ENCODE measurements around the gene PTGES3L.
"Not testable (repeated sequence)": the region's sequence is repeated elsewhere in the genome, so short reads cannot be mapped to it uniquely, and the experiment has no call there.

Gene PTGES3L

DNA sequence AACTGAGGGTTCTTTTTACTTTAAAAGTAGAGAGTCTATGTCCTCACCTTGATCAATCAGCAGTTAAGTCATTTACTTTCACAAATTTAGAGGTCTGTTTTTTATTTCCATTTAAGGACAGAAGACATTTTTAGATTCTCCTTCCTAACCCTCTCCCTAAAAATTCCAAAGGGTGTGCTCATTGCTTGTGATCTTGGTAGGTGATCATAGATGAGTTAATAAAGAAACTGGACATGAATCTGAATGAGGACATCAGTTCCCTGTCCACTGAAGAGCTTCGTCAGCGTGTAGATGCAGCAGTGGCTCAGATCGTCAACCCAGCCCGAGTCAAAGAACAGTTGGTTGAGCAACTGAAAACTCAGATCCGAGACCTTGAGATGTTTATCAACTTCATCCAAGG, 9.3 kb upstream of the PTGES3L start:
- Histone ChIP-seq H3K36me3 (ENCODE audit: insufficient read depth, insufficient read length, low read length) (peaks cover 93% of the 10 kb centered on the region), H3K27me3 (ENCODE audit: insufficient read depth, insufficient read length) (no peaks in the 10 kb centered on the region)

DNA sequence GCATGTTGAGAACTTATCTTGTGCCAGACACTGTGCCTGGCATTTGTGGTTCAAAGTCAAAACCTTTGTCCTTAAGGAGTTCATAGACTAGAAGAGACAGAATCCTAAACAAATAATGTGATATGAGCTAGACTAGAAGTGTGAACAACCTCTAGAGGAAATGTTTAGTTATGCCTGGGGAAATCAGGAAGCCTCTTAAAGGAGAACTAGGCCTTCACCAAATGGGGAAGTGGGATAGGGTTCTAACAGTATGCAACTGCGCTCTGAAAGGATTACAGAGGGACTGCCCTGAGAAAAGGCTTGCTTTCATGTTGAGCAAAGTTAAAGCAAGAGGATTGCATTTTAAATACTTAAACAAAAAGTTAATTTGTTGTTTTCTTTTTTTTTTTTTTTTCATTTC, 5.3 kb upstream of the PTGES3L start:
- Histone ChIP-seq H3K9me3 (ENCODE audit: insufficient read depth, low read length) (no peaks in the 10 kb centered on the region), H3K4me1 (ENCODE audit: insufficient read depth, insufficient read length) (no peaks in the 10 kb centered on the region), H3K36me3 (ENCODE audit: insufficient read depth, insufficient read length, low read length) (peaks cover 70% of the 10 kb centered on the region), H3K27me3 (ENCODE audit: insufficient read depth, insufficient read length) (no peaks in the 10 kb centered on the region), H3K4me3 (ENCODE audit: insufficient read length, low read depth) (no peak overlapping the region), H3K9ac (ENCODE audit: insufficient read length, low read depth) (no peak overlapping the region)
- TF ChIP-seq SUZ12 (IDR thresholded peaks at IDR 0.05; ENCODE audit: extremely low read depth, insufficient read depth, insufficient read length), result no peak
- DNase-seq (ENCODE audit: low read depth, low spot score), result no peak

More for the DNA sequence above, 9.3 kb upstream of the PTGES3L start:
- TF ChIP-seq SUZ12 (IDR thresholded peaks at IDR 0.05; ENCODE audit: extremely low read depth, insufficient read depth, insufficient read length) (no peak), YY1 (IDR thresholded peaks at IDR 0.05; ENCODE audit: insufficient read depth, insufficient read length) (no peak), ZNF274 (IDR thresholded peaks at IDR 0.05; ENCODE audit: low read depth, low read length) (no peak)
- DNase-seq (ENCODE audit: low read depth, low spot score), result no peak
- Histone ChIP-seq H3K9ac (ENCODE audit: insufficient read length, low read depth) (no peak overlapping the region), H3K4me1 (ENCODE audit: insufficient read depth, insufficient read length) (no peaks in the 10 kb centered on the region), H3K9me3 (ENCODE audit: insufficient read depth, low read length) (no peaks in the 10 kb centered on the region), H3K4me3 (ENCODE audit: insufficient read length, low read depth) (no peak overlapping the region)

DNA sequence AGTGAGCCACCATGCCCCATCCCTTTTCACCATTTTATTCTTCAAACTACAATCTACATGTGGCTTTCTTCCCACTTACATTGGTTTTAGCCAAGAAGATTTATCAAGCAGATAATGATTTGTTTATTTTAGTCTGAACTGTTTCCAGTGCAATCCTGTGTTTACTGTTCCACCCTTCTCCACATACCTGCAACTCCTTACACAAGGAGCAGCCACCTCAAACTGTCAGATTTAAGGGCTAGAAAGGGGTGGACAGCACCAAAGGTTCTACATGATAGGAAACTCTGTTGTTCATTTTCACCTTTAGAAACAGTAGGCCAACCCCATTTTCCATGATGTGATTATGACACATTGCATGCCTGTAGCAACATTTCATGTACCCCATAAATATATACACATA, 2.4 kb upstream of the PTGES3L start:
- Histone ChIP-seq H3K9ac (ENCODE audit: insufficient read length, low read depth) (no peak overlapping the region), H3K27me3 (ENCODE audit: insufficient read depth, insufficient read length) (no peaks in the 10 kb centered on the region), H3K4me1 (ENCODE audit: insufficient read depth, insufficient read length) (peaks cover 2% of the 10 kb centered on the region), H3K36me3 (ENCODE audit: insufficient read depth, insufficient read length, low read length) (peaks cover 41% of the 10 kb centered on the region), H3K9me3 (ENCODE audit: insufficient read depth, low read length) (no peaks in the 10 kb centered on the region), H3K4me3 (ENCODE audit: insufficient read length, low read depth) (no peak overlapping the region)
- DNase-seq (ENCODE audit: low read depth, low spot score), result no peak
- TF ChIP-seq SUZ12 (IDR thresholded peaks at IDR 0.05; ENCODE audit: extremely low read depth, insufficient read depth, insufficient read length) (no peak), ZNF274 (IDR thresholded peaks at IDR 0.05; ENCODE audit: low read depth, low read length) (no peak), YY1 (IDR thresholded peaks at IDR 0.05; ENCODE audit: insufficient read depth, insufficient read length) (no peak)

DNA sequence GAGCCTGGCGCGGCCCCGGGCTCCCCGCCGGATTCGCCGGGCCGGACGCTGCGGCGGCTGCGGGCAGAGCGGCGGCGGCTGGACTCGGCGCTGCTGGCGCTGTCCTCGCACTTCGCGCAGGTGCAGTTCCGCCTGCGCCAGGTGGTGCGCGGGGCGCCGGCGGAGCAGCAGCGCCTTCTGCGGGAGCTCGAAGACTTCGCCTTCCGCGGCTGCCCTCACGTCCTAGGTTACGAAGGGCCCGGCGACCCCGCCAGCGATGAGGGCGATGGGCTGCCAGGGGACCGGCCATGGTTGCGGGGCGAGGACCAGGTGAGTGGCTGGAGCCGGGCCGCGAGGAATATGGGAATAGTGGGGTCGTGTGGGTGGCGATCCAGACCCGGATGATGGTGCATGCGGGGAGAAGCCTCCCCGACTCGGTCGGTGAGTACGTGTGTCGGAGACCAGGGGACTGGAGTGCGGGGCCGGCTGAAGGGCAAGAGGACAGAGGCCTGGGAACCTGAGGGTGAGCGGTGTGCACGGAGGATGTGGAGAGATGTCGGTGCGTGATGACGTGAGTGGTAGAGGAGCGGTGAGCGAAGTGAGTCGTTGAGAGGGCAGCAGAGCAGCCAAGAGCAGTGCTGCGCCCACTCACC, 1.0 kb upstream of the PTGES3L start:
- Histone ChIP-seq H3K9ac (ENCODE audit: insufficient read length, low read depth) (peak overlapping the region; percentile 95), H3K36me3 (ENCODE audit: insufficient read depth, insufficient read length, low read length) (peaks cover 29% of the 10 kb centered on the region), H3K27me3 (ENCODE audit: insufficient read depth, insufficient read length) (no peaks in the 10 kb centered on the region), H3K9me3 (ENCODE audit: insufficient read depth, low read length) (no peaks in the 10 kb centered on the region), H3K4me3 (ENCODE audit: insufficient read length, low read depth) (peak overlapping the region; percentile 83), H3K4me1 (ENCODE audit: insufficient read depth, insufficient read length) (peaks cover 3% of the 10 kb centered on the region)
- TF ChIP-seq YY1 (IDR thresholded peaks at IDR 0.05; ENCODE audit: insufficient read depth, insufficient read length) (no peak), SUZ12 (IDR thresholded peaks at IDR 0.05; ENCODE audit: extremely low read depth, insufficient read depth, insufficient read length) (no peak), ZNF274 (IDR thresholded peaks at IDR 0.05; ENCODE audit: low read depth, low read length) (no peak)
- no peak for DNase-seq (ENCODE audit: low read depth, low spot score)

DNA sequence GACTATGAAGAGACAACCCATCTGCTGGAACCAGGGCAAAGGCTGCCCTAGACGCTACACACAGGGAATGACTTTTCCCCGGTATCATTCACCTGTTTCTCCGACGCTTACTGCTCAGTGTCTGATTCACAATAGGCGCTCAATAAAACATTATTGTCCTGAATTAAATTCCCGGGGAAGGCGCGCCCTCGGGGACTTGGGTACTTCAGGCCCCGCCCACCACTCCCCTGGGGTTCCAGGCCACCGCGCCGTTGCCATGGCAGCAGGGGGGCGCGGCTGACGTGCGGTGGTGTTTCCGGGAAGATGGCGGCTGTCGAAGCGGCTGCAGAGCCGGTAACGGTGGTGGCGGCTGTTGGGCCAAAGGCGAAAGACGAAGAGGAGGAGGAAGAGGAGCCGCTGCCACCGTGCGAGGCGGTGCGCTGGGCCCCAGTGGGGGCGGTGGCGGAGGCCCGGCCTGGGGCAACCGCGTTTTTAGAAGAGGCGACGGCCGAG, 440 bp upstream of the PTGES3L start, which contains the start of gene RUNDC1:
Gene RUNDC1 (plus strand): TSS at position 292 of the 492 bp plus-strand sequence. CDS start 12 bp downstream, at position 304.
- no peaks in the 10 kb centered on the region for H3K27me3 ChIP-seq (ENCODE audit: insufficient read depth, insufficient read length)
- peak within 1 kb of the TSS; percentile 95 for H3K9ac ChIP-seq (ENCODE audit: insufficient read length, low read depth)
- no peak for DNase-seq (ENCODE audit: low read depth, low spot score)
- peak within 1 kb of the TSS; percentile 83 for H3K4me3 ChIP-seq (ENCODE audit: insufficient read length, low read depth)
- peaks cover 4% of the 10 kb centered on the region for H3K4me1 ChIP-seq (ENCODE audit: insufficient read depth, insufficient read length)
- H3K9me3 ChIP-seq (ENCODE audit: insufficient read depth, low read length), result no peaks in the 10 kb centered on the region
- peaks cover 25% of the 10 kb centered on the region for H3K36me3 ChIP-seq (ENCODE audit: insufficient read depth, insufficient read length, low read length)
- TF ChIP-seq YY1 (IDR thresholded peaks at IDR 0.05; ENCODE audit: insufficient read depth, insufficient read length) (peak; percentile 80), ZNF274 (IDR thresholded peaks at IDR 0.05; ENCODE audit: low read depth, low read length) (no peak)

DNA sequence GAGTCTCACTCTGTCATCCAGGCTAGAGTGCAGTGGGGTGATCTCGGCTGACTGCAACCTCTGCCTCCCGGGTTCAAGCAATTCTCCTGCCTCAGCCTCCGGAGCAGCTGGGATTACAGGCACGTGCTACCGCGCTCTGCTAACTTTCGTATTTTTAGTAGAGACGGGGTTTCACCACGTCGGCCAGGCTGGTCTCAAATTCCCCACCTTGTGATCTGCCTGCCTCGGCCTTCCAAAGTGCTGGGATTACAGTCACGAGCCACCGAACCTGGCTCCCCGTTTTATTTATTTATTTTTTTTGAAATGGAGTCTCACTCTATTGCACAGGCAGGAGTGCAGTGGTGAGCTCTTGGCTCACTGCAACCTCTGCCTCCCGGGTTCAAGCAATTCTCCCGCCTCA, 4.2 kb downstream of the PTGES3L start:
- DNase-seq (ENCODE audit: low read depth, low spot score); H3K4me3 ChIP-seq (ENCODE audit: insufficient read length, low read depth); H3K4me1 ChIP-seq (ENCODE audit: insufficient read depth, insufficient read length); H3K9me3 ChIP-seq (ENCODE audit: insufficient read depth, low read length); H3K36me3 ChIP-seq (ENCODE audit: insufficient read depth, insufficient read length, low read length); H3K27me3 ChIP-seq (ENCODE audit: insufficient read depth, insufficient read length); H3K9ac ChIP-seq (ENCODE audit: insufficient read length, low read depth): not testable (repeated sequence)

DNA sequence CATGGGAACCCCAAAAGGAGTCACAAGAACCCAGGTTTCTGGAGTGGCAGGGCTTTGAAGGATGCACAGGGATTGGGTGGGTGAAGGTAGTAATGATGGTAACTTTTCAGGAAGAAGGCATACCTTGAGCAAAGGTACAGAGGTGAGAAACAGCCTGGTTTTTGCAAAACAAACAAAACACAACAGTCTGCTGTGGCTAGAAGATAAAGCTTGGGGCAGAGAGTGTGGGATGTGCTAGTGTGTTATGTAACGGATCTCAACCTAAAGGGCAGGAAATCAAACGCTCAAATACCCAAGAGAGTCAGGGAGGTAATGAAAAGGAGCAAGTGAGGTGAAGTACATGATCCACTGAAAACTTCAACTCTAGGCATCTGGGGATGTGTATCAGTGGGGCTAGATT, 4.6 kb downstream of the PTGES3L start:
- Histone ChIP-seq H3K9ac (ENCODE audit: insufficient read length, low read depth) (no peak overlapping the region), H3K9me3 (ENCODE audit: insufficient read depth, low read length) (no peaks in the 10 kb centered on the region; the same call in 1 of the 2 replicates), H3K4me3 (ENCODE audit: insufficient read length, low read depth) (no peak overlapping the region), H3K4me1 (ENCODE audit: insufficient read depth, insufficient read length) (peaks cover 4% of the 10 kb centered on the region), H3K36me3 (ENCODE audit: insufficient read depth, insufficient read length, low read length) (peaks cover 5% of the 10 kb centered on the region), H3K27me3 (ENCODE audit: insufficient read depth, insufficient read length) (no peaks in the 10 kb centered on the region)
- TF ChIP-seq SUZ12 (IDR thresholded peaks at IDR 0.05; ENCODE audit: extremely low read depth, insufficient read depth, insufficient read length) (no peak), YY1 (IDR thresholded peaks at IDR 0.05; ENCODE audit: insufficient read depth, insufficient read length) (no peak), ZNF274 (IDR thresholded peaks at IDR 0.05; ENCODE audit: low read depth, low read length) (no peak)
- DNase-seq (ENCODE audit: low read depth, low spot score), result no peak

DNA sequence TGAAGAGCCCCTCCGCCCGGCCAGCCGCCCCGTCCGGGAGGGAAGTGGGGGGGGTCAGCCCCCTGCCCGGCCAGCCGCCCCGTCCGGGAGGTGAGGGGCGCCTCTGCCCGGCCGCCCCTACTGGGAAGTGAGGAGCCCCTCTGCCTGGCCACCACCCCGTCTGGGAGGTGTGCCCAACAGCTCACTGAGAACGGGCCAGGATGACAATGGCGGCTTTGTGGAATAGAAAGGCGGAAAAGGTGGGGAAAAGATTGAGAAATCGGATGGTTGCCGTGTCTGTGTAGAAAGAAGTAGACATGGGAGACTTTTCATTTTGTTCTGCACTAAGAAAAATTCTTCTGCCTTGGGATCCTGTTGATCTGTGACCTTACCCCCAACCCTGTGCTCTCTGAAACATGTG, 6.6 kb downstream of the PTGES3L start:
- not testable (repeated sequence) for H3K9me3 ChIP-seq (ENCODE audit: insufficient read depth, low read length); H3K4me3 ChIP-seq (ENCODE audit: insufficient read length, low read depth); H3K27me3 ChIP-seq (ENCODE audit: insufficient read depth, insufficient read length); H3K9ac ChIP-seq (ENCODE audit: insufficient read length, low read depth); DNase-seq (ENCODE audit: low read depth, low spot score); H3K36me3 ChIP-seq (ENCODE audit: insufficient read depth, insufficient read length, low read length); H3K4me1 ChIP-seq (ENCODE audit: insufficient read depth, insufficient read length)

Data from NT2/D1 (cell line).